Keratinocyte (primary cell): Measurements from ENCODE around the gene DUSP7.

Experiments used
- EZH2 ChIP-seq: IDR thresholded peaks from one replicate; pipeline ENCODE4 v1.6.1; 2012; ENCODE audit warnings: inconsistent platforms, mild to moderate bottlenecking, low read length, moderate library complexity
- TF ChIP-seq, protein P1 (sequence below), 3 experiments: IDR thresholded peaks in 1 of 3; conservative IDR thresholded peaks in 1 of 3; optimal IDR thresholded peaks in 1 of 3; 2 replicates in 2 of 3; 3 replicates in 1 of 3; pipeline versions ENCODE3 to v1.5.1; 2011; ENCODE audit warnings: low read length in 3 of 3, mild to moderate bottlenecking in 3 of 3, moderate library complexity in 2 of 3, control low read depth in 1 of 3, inconsistent platforms in 1 of 3; ENCODE audit not compliant: insufficient read depth in 2 of 3; ENCODE audit errors: extremely low read depth in 1 of 3

DNA sequence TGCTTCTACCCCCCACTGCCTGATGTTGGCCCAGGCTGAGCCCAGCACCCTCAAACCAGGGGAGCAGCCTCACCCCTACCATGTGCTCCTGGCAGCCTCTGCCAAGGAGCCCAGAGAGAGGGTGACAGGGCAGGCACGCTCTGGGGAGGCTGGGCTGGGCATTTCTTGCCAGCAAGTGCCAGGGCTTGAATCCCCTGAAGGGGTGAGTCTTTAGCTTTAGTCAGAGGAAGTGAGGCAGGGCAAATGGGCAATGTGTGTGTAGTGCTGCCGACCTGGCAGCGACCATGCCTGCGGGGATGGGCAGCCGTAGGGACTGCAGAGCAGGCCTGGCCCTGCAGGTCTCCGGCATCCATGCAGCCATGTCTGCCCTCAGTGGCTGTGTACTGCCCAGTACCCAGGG, 18.1 kb downstream of the DUSP7 start:
- TF ChIP-seq, protein P1, sequence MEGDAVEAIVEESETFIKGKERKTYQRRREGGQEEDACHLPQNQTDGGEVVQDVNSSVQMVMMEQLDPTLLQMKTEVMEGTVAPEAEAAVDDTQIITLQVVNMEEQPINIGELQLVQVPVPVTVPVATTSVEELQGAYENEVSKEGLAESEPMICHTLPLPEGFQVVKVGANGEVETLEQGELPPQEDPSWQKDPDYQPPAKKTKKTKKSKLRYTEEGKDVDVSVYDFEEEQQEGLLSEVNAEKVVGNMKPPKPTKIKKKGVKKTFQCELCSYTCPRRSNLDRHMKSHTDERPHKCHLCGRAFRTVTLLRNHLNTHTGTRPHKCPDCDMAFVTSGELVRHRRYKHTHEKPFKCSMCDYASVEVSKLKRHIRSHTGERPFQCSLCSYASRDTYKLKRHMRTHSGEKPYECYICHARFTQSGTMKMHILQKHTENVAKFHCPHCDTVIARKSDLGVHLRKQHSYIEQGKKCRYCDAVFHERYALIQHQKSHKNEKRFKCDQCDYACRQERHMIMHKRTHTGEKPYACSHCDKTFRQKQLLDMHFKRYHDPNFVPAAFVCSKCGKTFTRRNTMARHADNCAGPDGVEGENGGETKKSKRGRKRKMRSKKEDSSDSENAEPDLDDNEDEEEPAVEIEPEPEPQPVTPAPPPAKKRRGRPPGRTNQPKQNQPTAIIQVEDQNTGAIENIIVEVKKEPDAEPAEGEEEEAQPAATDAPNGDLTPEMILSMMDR (optimal IDR thresholded peaks at IDR 0.05 in 1 of 3, IDR thresholded peaks at IDR 0.05 in 1 of 3, conservative IDR thresholded peaks at IDR 0.05 in 1 of 3; ENCODE audit: extremely low read depth in 1 of 3, insufficient read depth in 2 of 3, low read length in 3 of 3) = no peak
- TF ChIP-seq EZH2 = no peak
